ENCODE measurements around the gene PRICKLE1. TPM values are rescaled to one million over a fixed set of nuclear protein-coding genes. Genes with fewer than 3 reads are reported as not detected.

Gene PRICKLE1
- total RNA-seq, 1 donor from 2014 or later, result 6.4 TPM

- Mint-ChIP-seq H3K27ac (ENCODE audit: unreplicated experiment) (no peak overlapping the region), H3K4me3 (ENCODE audit: unreplicated experiment) (no peak overlapping the region), H3K36me3 (ENCODE audit: unreplicated experiment) (no peaks in the 10 kb centered on the region), H3K27me3 (ENCODE audit: unreplicated experiment) (no peaks in the 10 kb centered on the region), H3K4me1 (ENCODE audit: low read depth, unreplicated experiment) (peaks cover 5% of the 10 kb centered on the region), H3K9me3 (ENCODE audit: unreplicated experiment) (no peaks in the 10 kb centered on the region)
- TF ChIP-seq CTCF (IDR thresholded peaks at IDR 0.05; ENCODE audit: partially characterized antibody, unreplicated experiment), result no peak
- no peak for DNase-seq
Observed at GRCh38 chr12:42475106-42475505, 114.4 kb downstream of the PRICKLE1 start.

GRCh38 chr12:42474391-42474790, 115.2 kb downstream of the PRICKLE1 start:
- no peaks in the 10 kb centered on the region for H3K36me3 Mint-ChIP-seq (ENCODE audit: unreplicated experiment)
- H3K4me3 Mint-ChIP-seq (ENCODE audit: unreplicated experiment), result no peak overlapping the region
- no peak for TF ChIP-seq CTCF (IDR thresholded peaks at IDR 0.05; ENCODE audit: partially characterized antibody, unreplicated experiment)
- no peaks in the 10 kb centered on the region for H3K27me3 Mint-ChIP-seq (ENCODE audit: unreplicated experiment)
- no peak overlapping the region for H3K27ac Mint-ChIP-seq (ENCODE audit: unreplicated experiment)
- no peaks in the 10 kb centered on the region for H3K9me3 Mint-ChIP-seq (ENCODE audit: unreplicated experiment)
- DNase-seq, result no peak
- H3K4me1 Mint-ChIP-seq (ENCODE audit: low read depth, unreplicated experiment), result peaks cover 5% of the 10 kb centered on the region

GRCh38 chr12:42473561-42473960, 116.0 kb downstream of the PRICKLE1 start:
- no peak for TF ChIP-seq CTCF (IDR thresholded peaks at IDR 0.05; ENCODE audit: partially characterized antibody, unreplicated experiment)
- DNase-seq, result no peak
- Mint-ChIP-seq H3K4me3 (ENCODE audit: unreplicated experiment) (no peak overlapping the region), H3K27ac (ENCODE audit: unreplicated experiment) (no peak overlapping the region), H3K36me3 (ENCODE audit: unreplicated experiment) (no peaks in the 10 kb centered on the region), H3K4me1 (ENCODE audit: low read depth, unreplicated experiment) (peaks cover 5% of the 10 kb centered on the region), H3K9me3 (ENCODE audit: unreplicated experiment) (no peaks in the 10 kb centered on the region), H3K27me3 (ENCODE audit: unreplicated experiment) (no peaks in the 10 kb centered on the region)

- H3K4me1 Mint-ChIP-seq (ENCODE audit: low read depth, unreplicated experiment), result peaks cover 5% of the 10 kb centered on the region
Observed at GRCh38 chr12:42473130-42473529, 116.4 kb downstream of the PRICKLE1 start.

GRCh38 chr12:42472376-42472775, 117.2 kb downstream of the PRICKLE1 start:
- H3K4me3 Mint-ChIP-seq (ENCODE audit: unreplicated experiment), result no peak overlapping the region
- no peaks in the 10 kb centered on the region for H3K9me3 Mint-ChIP-seq (ENCODE audit: unreplicated experiment)
- no peak overlapping the region for H3K27ac Mint-ChIP-seq (ENCODE audit: unreplicated experiment)
- peaks cover 5% of the 10 kb centered on the region for H3K4me1 Mint-ChIP-seq (ENCODE audit: low read depth, unreplicated experiment)
- DNase-seq, result no peak
- no peaks in the 10 kb centered on the region for H3K27me3 Mint-ChIP-seq (ENCODE audit: unreplicated experiment)
- H3K36me3 Mint-ChIP-seq (ENCODE audit: unreplicated experiment), result no peaks in the 10 kb centered on the region
- TF ChIP-seq CTCF (IDR thresholded peaks at IDR 0.05; ENCODE audit: partially characterized antibody, unreplicated experiment), result no peak

More at GRCh38 chr12:42473130-42473529, 116.4 kb downstream of the PRICKLE1 start:
- Mint-ChIP-seq H3K36me3 (ENCODE audit: unreplicated experiment) (no peaks in the 10 kb centered on the region), H3K4me3 (ENCODE audit: unreplicated experiment) (no peak overlapping the region), H3K27me3 (ENCODE audit: unreplicated experiment) (no peaks in the 10 kb centered on the region), H3K9me3 (ENCODE audit: unreplicated experiment) (no peaks in the 10 kb centered on the region), H3K27ac (ENCODE audit: unreplicated experiment) (no peak overlapping the region)
- no peak for DNase-seq
- no peak for TF ChIP-seq CTCF (IDR thresholded peaks at IDR 0.05; ENCODE audit: partially characterized antibody, unreplicated experiment)

All from glutamatergic neuron (in vitro differentiated cells).